ENCODE data around the gene SLC37A4. TPM values are rescaled to one million over a fixed set of nuclear protein-coding genes. Genes with fewer than 3 reads are reported as not detected.
A peak's percentile ranks its signal among the peaks of the same experiment; 100 is the strongest.

SLC37A4 gene
- total RNA-seq, 2 experiments from 2014 or later: 5.2 to 6.6 TPM

GRCh38 chr11:119024430-119025098 is 6.1 kb downstream of the SLC37A4 start:
- CTCF ChIA-PET: interaction anchor here (0.7 kb wide), 1 partner anchor 17 kb away, joined by 5 read pairs; no protein-coding TSS in a partner anchor
- TF ChIP-seq CTCF (IDR thresholded peaks at IDR 0.05): no peak
- Mint-ChIP-seq H3K36me3 (ENCODE audit: low read depth) (peaks cover 58% of the 10 kb centered on the region), H3K9me3 (no peaks in the 10 kb centered on the region), H3K27ac (peak overlapping the region; percentile 67), H3K27me3 (no peaks in the 10 kb centered on the region), H3K4me1 (ENCODE audit: low read depth) (peaks cover 54% of the 10 kb centered on the region), H3K4me3 (peak overlapping the region; percentile 17)
- no peak for ATAC-seq (ENCODE audit: poor library complexity)
- intact Hi-C loops (cut with DNase I, micrococcal nuclease): no loop called here
- Histone ChIP-seq H3K36me3 (ENCODE audit: insufficient read depth, low read length) (peaks cover 70% of the 10 kb centered on the region), H3K9me3 (ENCODE audit: control insufficient read depth in 1 of 2, insufficient read depth in 1 of 2, low read length in 2 of 2) (no peaks in the 10 kb centered on the region), H3K27me3 (ENCODE audit: control insufficient read depth in 1 of 2, insufficient read depth in 2 of 2, low read length in 2 of 2) (no peaks in the 10 kb centered on the region), H3K27ac (ENCODE audit: low read depth in 1 of 2, low read length in 2 of 2) (no peak overlapping the region), H3K4me1 (ENCODE audit: insufficient read depth, low read length) (peaks cover 52% of the 10 kb centered on the region), H3K4me3 (ENCODE audit: low read length) (no peak overlapping the region)
- no peak for DNase-seq
- POLR2A ChIA-PET: interaction anchor here (0.8 to 1.2 kb wide), 2 partner anchors 32 to 80 kb away, joined by 3 read pairs; partner anchors contain the start of gene HYOU1

- intact Hi-C loops (cut with DNase I, micrococcal nuclease): no loop called here
- peak overlapping the region; percentile 67 for H3K27ac Mint-ChIP-seq
- no peaks in the 10 kb centered on the region for H3K9me3 Mint-ChIP-seq
- peaks cover 50% of the 10 kb centered on the region for H3K4me1 ChIP-seq (ENCODE audit: insufficient read depth, low read length)
- no peaks in the 10 kb centered on the region for H3K27me3 ChIP-seq (ENCODE audit: control insufficient read depth in 1 of 2, insufficient read depth in 2 of 2, low read length in 2 of 2)
- H3K4me3 ChIP-seq (ENCODE audit: low read length): no peak overlapping the region
- H3K36me3 Mint-ChIP-seq (ENCODE audit: low read depth): peaks cover 66% of the 10 kb centered on the region
- no peak overlapping the region for H3K27ac ChIP-seq (ENCODE audit: low read depth in 1 of 2, low read length in 2 of 2)
- ChIA-PET POLR2A (interaction anchor here (1.0 kb wide), 1 partner anchor 33 kb away, joined by 4 read pairs; the partner anchor contains the start of gene HYOU1), CTCF (no interaction called here)
- H3K9me3 ChIP-seq (ENCODE audit: control insufficient read depth in 1 of 2, insufficient read depth in 1 of 2, low read length in 2 of 2): peaks cover 0 to 3% of the 10 kb centered on the region in 2 experiments
- H3K27me3 Mint-ChIP-seq: no peaks in the 10 kb centered on the region
- no peak for DNase-seq
- ATAC-seq (ENCODE audit: poor library complexity): no peak
- peaks cover 52% of the 10 kb centered on the region for H3K4me1 Mint-ChIP-seq (ENCODE audit: low read depth)
- H3K4me3 Mint-ChIP-seq: peak overlapping the region; percentile 31
- H3K36me3 ChIP-seq (ENCODE audit: insufficient read depth, low read length): peaks cover 70% of the 10 kb centered on the region
- TF ChIP-seq CTCF (IDR thresholded peaks at IDR 0.05): no peak
These were observed 6.9 kb downstream of the SLC37A4 start for GRCh38 chr11:119023741-119024140.

GRCh38 chr11:119021631-119022030 is 9.0 kb downstream of the SLC37A4 start:
- POLR2A ChIA-PET: interaction anchor here (4.8 kb wide), 1 partner anchor 8 kb away, joined by 94 read pairs; the partner anchor contains the start of gene SLC37A4
- no peak for ATAC-seq (ENCODE audit: poor library complexity)
- H3K36me3 ChIP-seq (ENCODE audit: insufficient read depth, low read length): peaks cover 64% of the 10 kb centered on the region

More at GRCh38 chr11:119021631-119022030, 9.0 kb downstream of the SLC37A4 start:
- Mint-ChIP-seq H3K9me3 (no peaks in the 10 kb centered on the region), H3K27me3 (no peaks in the 10 kb centered on the region), H3K36me3 (ENCODE audit: low read depth) (peaks cover 87% of the 10 kb centered on the region), H3K4me1 (ENCODE audit: low read depth) (peaks cover 70% of the 10 kb centered on the region), H3K4me3 (peak overlapping the region; percentile 70), H3K27ac (peak overlapping the region; percentile 62)
- CTCF ChIA-PET: interaction anchor here (1.0 kb wide), 1 partner anchor 44 kb away, joined by 3 read pairs; no protein-coding TSS in a partner anchor
- peaks cover 0 to 3% of the 10 kb centered on the region in 2 experiments for H3K9me3 ChIP-seq (ENCODE audit: control insufficient read depth in 1 of 2, insufficient read depth in 1 of 2, low read length in 2 of 2)
- no peak for TF ChIP-seq CTCF (IDR thresholded peaks at IDR 0.05)
- H3K4me3 ChIP-seq (ENCODE audit: low read length): no peak overlapping the region
- no peaks in the 10 kb centered on the region for H3K27me3 ChIP-seq (ENCODE audit: control insufficient read depth in 1 of 2, insufficient read depth in 2 of 2, low read length in 2 of 2)
- H3K4me1 ChIP-seq (ENCODE audit: insufficient read depth, low read length): peaks cover 54% of the 10 kb centered on the region
- intact Hi-C loops (cut with DNase I, micrococcal nuclease): no loop called here
- H3K27ac ChIP-seq (ENCODE audit: low read depth in 1 of 2, low read length in 2 of 2): no peak overlapping the region
- no peak for DNase-seq
